Urothelium cell line (cell line): Measurements from ENCODE around the gene TMEM250.

Experiments used
- DNase-seq: peaks from one replicate; pipeline ENCODE4 v3.0.0; 2011; ENCODE audit warnings: low spot score, mixed read lengths
- FAIRE-seq: peaks from 2 replicates; lab custom pipeline; 2011; peaks lifted over from hg19 to GRCh38; lab: Jason Lieb, UNC

The TMEM250 gene

DNA sequence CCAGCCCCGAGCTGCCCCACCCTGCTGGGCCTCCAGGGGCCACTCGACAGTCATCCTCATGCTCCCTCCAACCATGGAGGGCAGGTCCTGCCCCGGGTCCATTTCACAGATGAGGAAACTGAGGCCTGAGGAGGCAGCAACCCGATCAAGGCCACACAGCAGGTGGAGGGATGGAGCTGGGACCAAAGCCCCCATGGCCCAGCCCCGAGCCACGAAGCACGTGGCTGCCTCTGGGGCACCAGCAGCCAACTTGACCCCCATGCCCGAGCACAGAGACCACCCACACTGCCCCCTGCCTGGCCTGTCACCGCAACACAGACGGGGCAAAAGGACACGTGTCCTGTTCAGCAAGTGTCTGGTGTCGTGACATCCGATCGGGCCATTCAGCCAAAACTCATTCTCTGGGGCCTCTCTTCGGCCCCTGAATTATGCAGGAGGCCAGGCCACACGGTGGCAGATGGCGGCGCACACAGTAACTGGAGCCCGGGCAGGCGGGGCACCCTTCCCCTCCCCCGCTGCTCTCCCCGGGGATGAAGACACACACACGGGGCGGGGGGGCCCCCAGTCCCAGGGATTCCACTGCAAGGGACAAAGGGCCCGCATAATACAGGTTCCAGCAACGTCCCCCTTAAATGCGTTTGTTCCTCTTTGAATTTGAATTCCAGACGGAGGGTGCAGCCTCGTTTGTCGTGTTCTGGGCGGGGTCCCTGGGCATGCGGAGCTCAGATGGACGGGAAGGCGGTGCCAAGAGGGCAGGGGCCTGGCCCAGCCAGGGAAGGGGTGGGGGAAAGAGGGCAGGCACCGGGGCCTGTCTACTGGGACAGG is 29.4 kb upstream of the TMEM250 start:
- no peak for FAIRE-seq

DNA sequence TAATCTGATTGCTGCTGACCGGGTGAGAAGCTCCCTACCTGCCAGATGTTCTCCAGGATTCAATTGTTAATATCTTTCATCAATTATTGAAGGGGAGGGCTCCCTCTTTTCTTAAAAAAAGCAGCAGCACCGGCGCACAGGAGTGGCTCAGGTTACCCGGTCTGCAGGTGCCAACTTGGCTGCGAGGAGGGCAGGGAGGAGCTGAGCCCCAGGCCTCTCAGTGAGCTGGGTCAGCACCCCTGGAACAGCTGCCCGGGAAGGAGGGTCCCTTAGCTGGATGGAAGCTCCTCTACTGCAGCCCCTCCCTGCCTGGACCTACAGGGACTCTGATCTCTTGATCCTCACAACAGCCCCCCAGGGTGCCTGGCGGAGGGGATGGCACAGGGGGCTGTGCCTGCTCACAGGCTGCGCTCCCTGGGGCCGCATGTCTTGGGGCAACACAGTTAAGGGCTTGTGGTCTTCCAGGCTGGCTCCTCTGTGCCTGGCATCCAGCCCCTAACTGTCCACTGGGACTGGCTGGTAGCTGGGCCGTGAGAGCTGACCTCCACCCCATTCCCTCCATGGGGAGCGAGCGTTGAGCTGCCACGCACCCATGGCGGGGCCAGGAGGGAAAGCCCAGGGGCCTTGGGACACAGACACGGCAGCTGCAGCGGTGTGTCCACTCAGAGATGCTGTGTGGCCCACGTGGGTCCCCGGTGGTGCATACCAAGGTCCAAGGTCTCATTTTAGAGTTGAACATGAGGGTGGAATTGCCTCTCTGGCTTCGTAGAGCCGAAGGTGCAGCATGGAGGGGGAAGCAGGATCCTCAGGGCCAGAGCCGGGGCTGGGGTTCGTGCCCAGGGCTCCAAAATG is 28.6 kb upstream of the TMEM250 start:
- no peak for FAIRE-seq
- DNase-seq: no peak

More for the DNA sequence above, 29.4 kb upstream of the TMEM250 start:
- DNase-seq: no peak

DNA sequence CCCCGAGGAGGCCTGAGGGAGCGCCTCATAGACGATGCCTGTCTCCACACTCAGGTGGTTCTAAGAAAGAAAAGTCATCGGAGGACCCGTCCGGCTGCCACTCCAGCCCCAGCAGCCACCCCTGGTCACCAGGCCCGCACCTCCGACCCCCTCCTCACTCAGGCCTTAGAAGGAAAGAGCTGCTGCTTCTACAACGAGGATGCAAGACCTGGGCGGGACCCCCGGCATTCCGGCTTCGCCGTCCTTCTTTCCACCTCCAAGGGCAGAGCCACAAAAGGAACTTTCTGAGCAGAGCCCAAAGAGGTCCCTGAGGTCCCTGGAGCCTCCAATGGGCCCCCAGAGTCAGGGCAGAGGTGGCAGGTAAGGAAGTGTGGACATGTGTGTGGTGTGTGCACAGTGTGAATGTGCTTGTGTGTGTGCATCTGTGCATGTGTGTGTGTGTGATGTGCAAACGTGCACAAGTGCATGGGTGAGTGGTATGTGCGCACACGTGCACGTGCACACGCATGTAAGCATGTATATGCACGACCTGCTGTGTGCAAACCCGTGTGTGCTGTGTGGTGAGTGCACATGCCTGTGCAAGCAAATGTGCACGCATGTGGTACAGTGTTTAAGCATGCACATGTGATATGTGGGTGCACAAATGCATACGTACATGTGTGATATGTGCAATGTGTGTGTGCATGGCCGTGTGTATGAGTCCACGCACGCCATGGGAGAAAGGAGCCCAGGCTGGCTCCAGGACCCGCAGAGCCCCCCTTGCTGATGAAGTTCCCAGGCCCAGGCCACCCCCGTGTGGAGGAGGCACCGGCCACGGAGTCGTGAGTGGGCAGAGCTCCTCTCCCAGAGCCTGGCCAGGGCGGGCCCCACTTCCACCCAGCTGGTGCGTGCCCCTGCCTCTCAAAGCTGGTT is 27.7 kb upstream of the TMEM250 start:
- peak; percentile 94 for FAIRE-seq
- no peak for DNase-seq

DNA sequence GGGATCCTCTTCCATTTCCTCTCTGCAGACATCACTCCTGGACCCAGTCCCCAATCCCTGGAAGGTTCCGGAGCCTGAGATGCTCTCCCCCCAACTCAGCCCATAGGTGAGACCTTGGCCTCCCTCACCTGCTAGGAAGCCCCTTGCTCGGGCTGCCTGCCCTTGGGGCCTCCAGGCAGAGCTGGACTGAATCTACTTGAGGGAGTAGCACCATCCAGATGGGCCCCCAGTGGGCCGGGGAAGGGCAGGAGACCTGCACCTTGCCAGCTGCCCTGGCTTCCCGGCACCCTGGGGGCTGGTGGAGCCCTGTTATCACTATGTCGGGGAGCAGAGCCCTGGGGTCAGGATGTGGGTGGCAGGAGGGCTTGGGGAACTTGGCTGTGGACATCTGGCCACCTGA is 26.9 kb upstream of the TMEM250 start:
- DNase-seq (no peak), FAIRE-seq (no peak)

DNA sequence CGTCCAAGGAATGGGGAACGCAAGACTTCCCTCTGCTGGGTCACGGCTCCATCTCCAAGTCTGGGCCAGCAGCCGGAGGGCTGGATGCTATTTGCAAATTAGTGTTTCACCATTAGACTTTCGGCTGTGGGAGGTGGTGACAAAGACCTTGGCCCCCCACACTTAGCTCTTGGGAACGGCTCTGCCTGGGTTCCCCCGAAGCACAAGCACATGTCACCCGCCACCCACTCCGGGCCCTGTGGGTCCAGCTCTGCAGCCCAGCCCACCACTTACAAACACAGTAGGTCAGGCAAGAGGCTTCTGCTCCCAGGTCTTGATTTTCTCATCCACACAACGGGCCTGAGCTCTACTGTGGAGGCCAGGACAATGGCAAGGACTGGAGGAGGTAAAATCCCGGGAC is 25.8 kb upstream of the TMEM250 start:
- FAIRE-seq (no peak), DNase-seq (no peak)

DNA sequence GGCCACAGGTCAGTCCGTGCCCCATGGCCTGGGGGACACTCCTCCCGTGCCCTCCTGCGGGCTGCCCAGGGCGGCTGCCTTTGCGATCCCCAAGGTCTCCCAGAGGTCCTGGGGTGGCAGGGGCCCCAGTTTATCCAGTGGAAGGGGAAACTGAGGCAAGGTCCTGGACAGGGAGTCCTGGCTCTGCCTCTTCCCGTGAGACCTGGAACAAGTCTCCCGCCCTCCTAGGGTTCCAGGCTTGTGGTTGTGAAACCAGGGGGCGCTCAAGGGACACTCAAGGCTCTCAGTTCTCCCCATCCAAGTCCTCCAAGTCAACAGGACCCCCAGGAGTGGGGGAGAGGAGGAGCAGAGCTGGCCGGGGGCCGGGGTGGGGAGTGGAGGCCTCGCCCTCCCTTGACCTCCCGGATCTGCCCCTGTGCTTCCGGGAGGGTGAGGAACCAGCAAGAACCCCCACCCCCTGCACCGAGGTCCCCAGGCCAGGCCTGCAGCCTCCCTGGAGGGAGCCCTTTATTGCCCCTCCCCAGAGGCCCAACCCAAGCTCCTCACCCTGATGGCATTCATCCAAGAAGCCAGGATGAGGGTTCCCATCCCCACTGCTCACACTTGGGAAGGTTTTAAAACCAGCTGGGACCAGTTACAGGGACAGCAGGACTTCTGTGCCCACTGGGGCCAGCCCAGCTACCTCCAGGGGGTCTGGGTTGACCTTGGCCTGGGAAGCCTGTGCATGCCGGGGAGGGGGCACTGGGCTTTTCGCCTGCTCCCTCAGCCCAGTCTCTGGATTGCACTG is 24.7 kb upstream of the TMEM250 start:
- DNase-seq (no peak), FAIRE-seq (no peak)

DNA sequence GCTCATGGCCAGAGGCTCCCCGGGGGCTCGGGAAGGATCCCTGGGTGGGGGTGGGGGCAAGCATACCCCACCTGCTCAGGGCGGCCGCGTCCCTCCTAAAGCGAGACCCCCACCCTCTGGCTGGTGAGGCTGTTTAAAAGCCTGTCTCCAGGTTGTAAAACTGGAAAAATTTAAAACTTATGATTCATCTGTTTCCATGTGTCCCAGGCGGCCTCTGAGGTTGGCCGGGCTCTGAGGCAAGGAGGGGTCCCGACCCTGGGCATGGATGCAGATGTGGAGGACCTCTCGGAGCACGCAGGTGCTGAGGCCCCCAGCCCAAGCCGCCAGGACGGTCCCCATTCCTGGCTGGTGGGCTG is 24.2 kb upstream of the TMEM250 start:
- no peak for FAIRE-seq

DNA sequence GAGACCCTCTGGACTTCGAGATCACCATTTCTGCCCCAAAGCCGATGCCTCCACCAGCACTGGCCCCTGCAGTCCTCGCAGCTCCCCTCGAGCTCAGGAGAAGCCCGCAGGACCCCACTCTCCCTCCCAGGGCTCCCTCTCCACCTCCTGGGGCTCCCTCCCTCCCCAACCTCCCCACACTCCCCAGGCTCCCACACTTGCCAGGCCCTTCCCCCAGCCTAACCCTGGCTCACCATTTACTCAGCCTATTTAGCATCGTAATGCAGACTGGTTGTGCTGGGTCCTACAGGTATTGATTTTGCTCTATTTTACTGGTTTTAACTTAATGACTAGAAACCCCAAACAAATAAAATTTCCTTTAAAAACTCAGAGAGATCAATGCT is 23.7 kb upstream of the TMEM250 start:
- no peak for DNase-seq
- no peak for FAIRE-seq

More for the DNA sequence above, 24.2 kb upstream of the TMEM250 start:
- DNase-seq: no peak

DNA sequence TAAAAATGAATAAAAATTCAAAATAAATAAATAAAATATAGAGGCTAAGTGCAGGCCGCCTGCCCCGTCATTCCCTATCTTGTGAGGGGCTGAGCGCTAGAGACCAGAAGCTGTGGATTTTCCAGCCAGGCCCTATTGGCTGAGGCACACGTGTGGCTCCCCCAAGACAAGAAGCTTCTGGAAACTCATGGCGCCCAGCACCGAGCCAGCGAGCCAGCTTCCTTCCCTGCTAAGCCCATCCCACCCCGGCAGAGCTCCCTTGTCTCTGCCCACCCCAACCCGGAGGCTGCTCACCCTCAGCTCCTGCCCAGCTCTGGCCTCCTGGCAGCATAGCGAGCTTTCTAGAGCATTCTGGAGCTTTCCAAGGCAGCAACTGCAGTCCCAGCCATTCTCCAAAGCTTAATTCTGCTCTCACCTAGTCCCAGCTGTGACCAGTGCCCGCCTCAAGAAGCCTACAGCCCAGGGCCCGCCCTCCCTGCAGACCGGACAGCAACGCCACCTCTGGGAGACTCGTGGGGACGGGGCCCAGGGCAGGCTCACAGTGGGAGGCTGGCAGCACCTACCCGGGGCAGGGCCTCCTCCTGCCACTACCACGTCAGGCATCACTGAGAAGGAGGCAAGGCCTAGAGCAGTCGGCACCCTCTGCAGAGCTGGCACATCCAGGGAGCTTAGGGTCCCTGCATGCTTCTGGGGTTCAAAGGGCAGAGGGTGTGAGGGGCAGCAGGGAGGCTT is 23.2 kb upstream of the TMEM250 start:
- DNase-seq (no peak), FAIRE-seq (no peak)

DNA sequence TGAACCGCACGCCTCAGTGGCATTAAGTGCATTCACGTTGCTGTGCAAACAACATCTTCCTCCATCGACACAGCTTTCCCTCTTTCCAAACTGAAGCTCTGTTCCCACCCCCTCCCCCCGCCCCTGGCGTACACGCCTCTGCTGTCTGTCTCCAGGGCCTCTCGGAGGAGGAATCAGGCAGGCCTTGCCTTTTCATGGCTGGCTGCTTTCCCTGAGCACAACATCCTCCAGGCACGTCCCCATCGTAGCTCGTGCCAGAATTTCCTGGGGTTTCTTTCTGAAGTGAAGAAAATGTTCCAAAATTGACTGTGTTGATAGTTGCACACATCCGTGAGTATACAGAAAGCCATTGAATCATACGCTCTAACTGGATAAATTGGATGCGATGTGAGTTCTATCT is 22.3 kb upstream of the TMEM250 start:
- DNase-seq (no peak), FAIRE-seq (no peak)

DNA sequence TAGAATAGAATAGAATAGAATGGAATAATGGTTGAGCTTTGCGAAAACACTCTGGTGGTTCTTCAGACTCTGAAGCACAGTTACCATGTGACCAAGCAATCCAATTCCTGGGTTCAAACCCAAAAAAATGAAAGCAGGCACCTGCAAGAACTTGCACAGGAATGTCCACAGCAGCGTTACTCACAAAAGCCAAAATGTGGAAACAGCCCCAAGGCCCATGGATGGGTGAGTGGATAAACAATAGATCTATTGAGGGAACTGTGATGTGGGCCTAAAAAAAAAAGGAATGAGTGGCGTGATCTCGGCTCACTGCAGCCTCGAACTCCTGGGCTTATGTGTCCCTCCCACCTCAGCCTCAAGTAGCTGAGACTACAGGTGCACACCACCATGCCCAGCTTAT is 21.4 kb upstream of the TMEM250 start:
- FAIRE-seq (no peak), DNase-seq (no peak)

DNA sequence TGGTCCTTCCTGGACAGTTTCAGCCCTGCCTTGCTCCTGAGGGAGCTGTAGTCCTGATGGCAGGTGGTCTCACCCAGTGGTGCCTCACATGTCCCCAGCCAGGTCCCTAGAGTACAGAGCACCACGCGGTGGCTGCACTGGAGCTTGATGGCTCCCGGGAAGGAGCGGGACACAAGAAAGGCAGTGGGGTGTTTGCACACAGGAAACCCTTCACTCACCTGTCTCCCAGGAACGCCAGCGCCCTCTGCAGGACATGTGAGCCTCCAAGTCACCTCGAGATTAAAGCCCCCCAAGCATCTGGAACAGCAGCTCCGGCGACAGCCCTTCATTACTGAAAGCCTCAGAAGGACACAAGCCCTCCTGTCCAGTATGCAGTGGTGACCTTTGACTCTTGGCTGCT is 19.9 kb upstream of the TMEM250 start:
- DNase-seq (no peak), FAIRE-seq (no peak)

DNA sequence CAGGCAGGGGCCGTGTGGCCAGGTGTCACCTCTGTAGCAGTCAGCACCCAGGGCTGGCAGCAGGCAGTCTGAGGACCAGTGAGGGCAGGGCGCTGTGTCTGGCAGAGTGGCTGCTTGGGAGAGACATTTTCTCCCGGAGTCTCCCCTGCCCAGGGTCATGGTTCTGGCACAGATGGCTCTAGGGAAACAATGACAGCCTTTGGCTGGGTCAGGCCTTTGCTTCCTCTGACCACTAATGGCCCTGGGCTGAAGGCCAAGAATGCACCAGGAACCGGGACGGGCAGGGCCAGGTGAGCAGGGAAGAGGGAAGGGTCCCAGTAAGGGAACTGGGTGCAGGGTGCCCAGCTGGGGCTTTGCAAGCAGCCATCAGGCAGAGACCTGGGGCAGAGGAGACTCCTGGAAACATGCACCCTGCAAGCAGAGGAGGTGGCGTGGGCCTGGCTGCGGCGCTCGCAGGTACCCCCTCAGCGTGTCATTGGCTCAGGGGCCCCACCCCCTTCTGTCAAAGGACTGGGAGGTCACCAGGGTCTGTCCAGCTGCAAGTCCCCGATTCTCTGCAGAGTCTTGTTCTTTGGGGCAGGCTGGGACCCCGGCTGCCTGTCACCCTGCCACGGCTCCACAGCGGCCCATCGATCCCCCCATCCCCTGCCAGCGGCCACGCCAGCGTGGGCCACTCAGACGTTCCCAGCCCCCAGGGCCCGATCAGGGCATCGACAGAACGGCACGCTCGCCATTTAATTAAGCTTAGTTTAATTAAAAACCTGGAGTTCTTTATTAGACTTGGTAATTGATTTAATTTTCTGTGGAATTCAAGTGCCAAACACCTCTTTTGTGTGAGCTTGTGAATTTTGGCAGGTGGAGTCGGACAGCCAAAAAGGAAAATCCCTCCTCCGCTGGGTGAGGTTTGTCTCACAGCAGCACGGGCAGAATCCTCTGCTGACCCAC is 18.9 kb upstream of the TMEM250 start:
- no peak for FAIRE-seq
- DNase-seq: no peak

DNA sequence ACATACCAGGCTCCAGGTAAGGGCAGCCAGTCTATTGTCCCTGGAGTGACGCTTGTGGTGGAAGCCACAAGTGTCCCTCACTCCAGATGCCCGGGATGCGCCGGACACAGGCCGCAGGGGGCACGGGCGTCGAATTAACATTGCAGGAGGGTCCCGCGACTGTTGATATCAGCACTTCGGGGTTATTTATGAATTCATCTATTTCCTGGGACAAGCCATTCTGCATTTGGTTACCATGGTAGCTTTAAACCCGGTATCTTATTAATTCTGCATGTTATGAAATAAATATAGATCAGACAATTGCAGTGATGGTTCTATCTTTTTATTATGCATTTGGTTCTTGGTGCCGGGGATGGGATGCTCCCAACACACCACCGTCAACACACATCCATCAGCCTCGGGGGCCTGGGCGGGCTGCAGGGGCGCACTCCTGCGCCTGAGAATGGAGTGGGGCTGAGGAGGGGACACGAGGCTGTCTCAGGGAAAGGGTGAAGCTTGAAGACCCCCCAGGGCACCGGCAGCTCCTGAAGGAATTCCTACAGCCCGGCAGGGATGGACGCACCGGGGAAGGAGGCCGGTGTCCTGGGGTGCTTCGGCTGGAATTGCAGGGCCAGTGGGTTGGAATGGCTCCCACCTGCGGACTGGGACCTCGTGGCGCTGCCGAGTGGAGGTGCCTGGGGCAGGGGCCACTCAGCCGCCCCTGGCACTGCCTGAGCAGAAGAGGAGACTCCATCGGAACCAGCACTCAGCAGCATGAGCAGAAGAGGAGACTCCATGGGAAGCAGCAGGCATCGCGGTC is 17.7 kb upstream of the TMEM250 start:
- FAIRE-seq (no peak), DNase-seq (no peak)

DNA sequence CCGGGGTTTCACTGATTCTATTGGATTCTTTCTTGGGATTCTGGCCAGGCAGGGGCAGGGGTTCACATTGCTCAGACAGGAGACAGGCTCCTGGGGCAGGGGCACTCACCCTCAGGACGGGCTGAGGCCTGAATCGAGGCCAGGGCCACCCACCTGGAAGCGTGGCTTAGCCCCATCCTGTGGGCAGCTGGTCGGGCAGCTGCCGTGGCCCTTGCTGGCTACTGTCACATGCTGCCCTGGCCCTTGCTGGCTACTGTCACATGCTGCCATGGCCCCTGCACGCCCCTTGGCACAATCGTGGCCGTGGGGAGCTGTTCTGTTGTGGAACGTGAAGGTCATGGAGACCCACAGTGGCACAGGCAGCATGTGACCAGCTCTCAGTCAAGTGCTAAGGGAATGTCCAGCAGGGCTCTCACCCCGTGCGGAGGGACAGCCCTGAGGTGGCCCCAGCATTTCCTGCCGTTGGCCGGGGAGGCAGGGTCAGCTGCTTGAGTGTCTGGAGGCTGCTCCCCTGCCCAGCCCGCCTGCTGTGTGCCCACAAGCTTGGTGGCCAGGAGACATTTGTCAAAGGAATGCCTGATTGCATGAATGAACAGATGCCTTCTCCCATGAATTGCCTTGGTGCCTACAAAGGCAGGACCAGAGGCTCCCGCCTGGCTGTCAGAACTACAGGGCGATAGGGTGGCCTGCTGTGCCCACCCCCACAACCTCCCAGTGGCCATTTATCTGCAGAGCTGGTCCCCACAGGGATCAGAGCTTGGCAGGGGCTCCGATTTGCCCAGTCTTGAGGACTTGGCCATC is 16.9 kb upstream of the TMEM250 start:
- FAIRE-seq: no peak
- DNase-seq: no peak

DNA sequence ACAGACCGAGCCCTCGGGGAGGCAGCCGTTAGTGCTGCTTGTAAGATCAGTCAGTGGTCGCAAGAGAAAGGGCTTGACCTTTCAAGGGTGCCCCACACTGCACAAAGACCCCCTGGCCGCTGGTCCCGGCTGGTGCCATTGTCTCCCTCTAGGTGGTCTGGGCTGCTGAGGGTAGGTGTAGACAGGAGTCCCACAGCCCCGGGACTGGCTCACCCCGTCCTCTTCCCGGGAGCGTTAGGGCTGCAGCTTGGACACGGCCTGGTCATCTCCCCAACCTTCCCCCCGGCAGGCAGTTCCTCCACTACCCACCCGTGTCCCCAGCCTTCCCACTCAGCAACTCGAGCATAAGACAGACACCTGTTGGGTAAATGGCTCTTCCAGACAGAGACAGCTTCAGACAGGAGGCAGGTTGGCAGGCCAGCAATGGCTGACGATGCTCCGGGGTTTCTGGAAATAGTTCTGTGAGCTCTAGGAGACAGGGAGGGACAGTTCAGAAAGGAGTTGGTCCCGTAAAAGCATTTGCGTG is 15.3 kb upstream of the TMEM250 start:
- DNase-seq (no peak), FAIRE-seq (no peak)
